ENCODE results near the gene DYNLT2B. TPM values are rescaled to one million over a fixed set of nuclear protein-coding genes. Genes with fewer than 3 reads are reported as not detected.

The DYNLT2B gene
- polyA plus RNA-seq, 1 donor (not counting 4 experiments of a cell fraction or from before 2014, with no cell fraction given) = 40.0 TPM

Small RNA genes within 50 kb of the gene (small RNA-seq; reads per million reads assigned to genes)
- gene AC069257.2 (ENCODE audit: insufficient read length in 3 of 3, low read depth in 3 of 3, low replicate concordance in 1 of 3) = 0 reads per million in 3 experiments
- 0 to 1.3 (median 0) reads per million in 3 experiments for gene RNU6-910P (ENCODE audit: insufficient read length in 3 of 3, low read depth in 3 of 3, low replicate concordance in 1 of 3)

Other genes with a start within 250 kb of the DYNLT2B start
- gene TFRC, start 236.2 kb downstream of the DYNLT2B start, polyA plus RNA-seq = 57.2 to 125 TPM (median 109 TPM) in 3 replicates
- gene ZDHHC19, start 106.8 kb downstream of the DYNLT2B start, polyA plus RNA-seq = not detected in 3 replicates
- not detected in 3 replicates for gene SLC51A, start 101.7 kb downstream of the DYNLT2B start, polyA plus RNA-seq
- gene PCYT1A, start 30.5 kb downstream of the DYNLT2B start, polyA plus RNA-seq = 108 to 145 TPM (median 119 TPM) in 3 replicates
- gene TM4SF19, start 20.1 kb upstream of the DYNLT2B start, polyA plus RNA-seq = 2.3 to 4.0 TPM (median 3.7 TPM) in 3 replicates
- gene UBXN7, start 114.2 kb upstream of the DYNLT2B start, polyA plus RNA-seq = 13.7 to 22.6 TPM (median 19.7 TPM) in 3 replicates
- 3.4 to 7.2 TPM (median 4.2 TPM) in 3 replicates for gene RNF168, start 185.5 kb upstream of the DYNLT2B start, polyA plus RNA-seq
- gene SMCO1, start 197.1 kb upstream of the DYNLT2B start, polyA plus RNA-seq = not detected in 3 replicates

Data from keratinocyte (primary cell).